ENCODE data around the gene NAGPA.

NAGPA gene

GRCh38 chr16:5025171-5025632, 8.5 kb downstream of the NAGPA start:
- no peak for DNase-seq

GRCh38 chr16:5024632-5025031, 9.1 kb downstream of the NAGPA start:
- DNase-seq, result peak; percentile 32

GRCh38 chr16:5022521-5022920, 11.2 kb downstream of the NAGPA start:
- DNase-seq, result no peak

- DNase-seq, result no peak
Measured at GRCh38 chr16:5020551-5020950, 13.2 kb downstream of the NAGPA start.

- DNase-seq, result no peak
Measured at GRCh38 chr16:5019775-5020174, 14.0 kb downstream of the NAGPA start.

- no peak for DNase-seq
Measured at GRCh38 chr16:5018793-5019192, 14.9 kb downstream of the NAGPA start.

GRCh38 chr16:5017678-5017969, 16.1 kb downstream of the NAGPA start:
- no peak for DNase-seq

- no peak for DNase-seq
Measured at GRCh38 chr16:5016967-5017677, 16.6 kb downstream of the NAGPA start.

- DNase-seq, result no peak
Measured at GRCh38 chr16:5015887-5016286, 17.8 kb downstream of the NAGPA start.

GRCh38 chr16:5015351-5015750, 18.4 kb downstream of the NAGPA start:
- no peak for DNase-seq

- no peak for DNase-seq
Measured at GRCh38 chr16:5012887-5013286, 20.8 kb downstream of the NAGPA start.

GRCh38 chr16:5011637-5012036, 22.1 kb downstream of the NAGPA start:
- no peak for DNase-seq

- no peak for DNase-seq
Measured at GRCh38 chr16:5010576-5011329, 23.0 kb downstream of the NAGPA start.

- DNase-seq, result no peak
Measured at GRCh38 chr16:5008311-5008731, 25.4 kb downstream of the NAGPA start.

GRCh38 chr16:5007256-5007655, 26.5 kb downstream of the NAGPA start:
- DNase-seq, result no peak

- DNase-seq, result no peak
Measured at GRCh38 chr16:5006348-5007193, 27.2 kb downstream of the NAGPA start.

GRCh38 chr16:5005916-5006315, 27.8 kb downstream of the NAGPA start:
- DNase-seq, result no peak

GRCh38 chr16:5004311-5004710, 29.4 kb downstream of the NAGPA start:
- DNase-seq, result no peak

GRCh38 chr16:5003828-5004227, 29.9 kb downstream of the NAGPA start:
- no peak for DNase-seq

- DNase-seq, result no peak
Measured at GRCh38 chr16:5003211-5003610, 30.5 kb downstream of the NAGPA start.

GRCh38 chr16:5002699-5003143, 31.0 kb downstream of the NAGPA start:
- no peak for DNase-seq

GRCh38 chr16:5001986-5002385, 31.7 kb downstream of the NAGPA start:
- DNase-seq, result no peak

- no peak for DNase-seq
Measured at GRCh38 chr16:5001571-5001970, 32.2 kb downstream of the NAGPA start.

GRCh38 chr16:5000573-5001001, 33.1 kb downstream of the NAGPA start:
- DNase-seq, result no peak

Measured in NCI-H2029 treated with DMSO at 0.1 percent for 48 hours (cell line).